GM21717 (cell line): ENCODE data around the gene TRAF3.
"Not testable (repeated sequence)": the region's sequence is repeated elsewhere in the genome, so short reads cannot be mapped to it uniquely, and the experiment has no call there.

ENCODE experiments used
- ATAC-seq: cut with Tn5 transposase; IDR thresholded peaks from one replicate; pipeline ENCODE4 v1.9.1; 2021; ENCODE audit warnings: mild to moderate bottlenecking, moderate library complexity; ENCODE audit not compliant: unreplicated experiment

TRAF3 gene

GRCh38 chr14:102804858-102805257, 27.6 kb downstream of the TRAF3 start:
- no peak for ATAC-seq

GRCh38 chr14:102805371-102805891, 28.2 kb downstream of the TRAF3 start:
- ATAC-seq: peak; percentile 31

DNA sequence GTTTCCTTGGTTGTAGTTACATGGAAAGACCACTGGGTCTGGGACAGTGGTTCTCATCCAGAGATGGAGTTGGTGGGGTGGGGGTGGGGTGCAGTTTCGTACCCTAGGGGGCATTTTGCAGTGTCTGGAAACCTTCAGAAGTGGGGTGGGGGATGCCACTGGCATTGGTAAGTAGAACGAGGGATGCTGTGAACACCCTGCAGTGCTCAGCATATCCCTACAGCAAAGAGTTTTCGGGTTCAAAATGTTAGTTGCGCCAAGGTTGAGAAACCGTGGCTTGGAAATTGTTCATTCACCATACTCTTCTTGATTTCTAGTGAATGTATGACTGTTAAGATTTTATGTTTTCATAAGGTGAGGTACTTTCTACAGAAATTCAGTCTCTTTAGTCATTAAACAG, 28.7 kb downstream of the TRAF3 start:
- no peak for ATAC-seq

DNA sequence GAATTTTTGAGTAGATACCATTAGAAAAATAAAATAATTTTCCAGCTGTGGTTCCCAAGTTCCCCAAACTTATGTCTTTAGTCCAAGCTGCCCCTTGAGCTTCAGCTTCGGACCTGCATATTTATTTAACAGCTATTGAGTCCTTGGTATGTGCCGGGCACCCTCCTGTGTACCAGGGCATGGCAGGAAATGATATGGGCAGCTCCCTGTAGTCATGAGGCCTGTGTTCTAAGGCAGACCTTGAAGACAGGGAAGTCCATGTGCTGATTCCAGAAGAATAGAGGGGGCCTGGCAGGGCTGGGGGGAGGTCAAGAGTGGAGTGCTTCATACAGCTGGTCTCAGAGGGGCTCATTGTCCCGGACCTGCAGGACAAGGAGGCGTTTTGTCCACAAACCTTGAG, 29.2 kb downstream of the TRAF3 start:
- ATAC-seq: no peak

GRCh38 chr14:102807013-102807406, 29.8 kb downstream of the TRAF3 start:
- ATAC-seq: no peak

GRCh38 chr14:102809870-102810269, 32.6 kb downstream of the TRAF3 start:
- no peak for ATAC-seq

- no peak for ATAC-seq
Observed at GRCh38 chr14:102810523-102810922, 33.3 kb downstream of the TRAF3 start.

GRCh38 chr14:102811254-102811963, 34.2 kb downstream of the TRAF3 start:
- ATAC-seq: no peak

DNA sequence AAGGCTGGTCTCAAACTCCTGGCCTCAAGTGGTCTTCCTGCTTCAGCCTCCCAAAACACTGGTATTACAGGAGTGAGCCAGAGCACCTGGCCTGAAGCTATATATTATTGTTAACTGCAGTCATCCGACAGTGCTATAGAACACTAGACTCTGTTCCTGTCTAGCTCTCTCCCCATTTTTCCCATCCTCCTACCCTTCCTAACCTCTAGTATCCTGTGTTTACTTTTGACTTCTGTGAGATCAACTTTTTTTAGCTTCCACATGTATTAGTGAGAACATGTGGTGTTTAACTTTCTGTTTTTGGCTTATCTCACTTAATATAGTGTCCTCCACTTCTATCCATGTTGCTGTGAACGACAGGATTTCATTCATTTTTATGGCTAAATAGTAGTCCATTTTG, 34.7 kb downstream of the TRAF3 start:
- ATAC-seq: no peak

DNA sequence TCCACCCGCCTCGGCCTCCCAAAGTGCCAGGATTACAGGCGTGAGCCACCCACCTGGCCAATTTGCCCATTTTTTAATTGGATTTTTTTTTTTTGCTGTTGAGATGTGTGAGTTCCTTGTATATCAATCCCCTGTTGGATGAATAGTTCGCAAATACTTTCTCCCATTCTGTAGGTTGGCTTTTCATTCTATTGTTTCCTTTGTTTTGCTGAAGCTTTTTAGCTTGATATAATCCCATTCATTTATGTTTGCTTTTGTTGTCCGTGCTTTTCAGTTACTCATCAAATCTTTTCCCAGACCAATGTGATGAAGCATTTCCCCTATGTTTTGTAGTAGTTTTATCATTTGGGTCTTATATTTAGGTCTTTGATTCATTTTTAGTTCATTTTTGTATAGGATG, 36.4 kb downstream of the TRAF3 start:
- ATAC-seq: no peak

DNA sequence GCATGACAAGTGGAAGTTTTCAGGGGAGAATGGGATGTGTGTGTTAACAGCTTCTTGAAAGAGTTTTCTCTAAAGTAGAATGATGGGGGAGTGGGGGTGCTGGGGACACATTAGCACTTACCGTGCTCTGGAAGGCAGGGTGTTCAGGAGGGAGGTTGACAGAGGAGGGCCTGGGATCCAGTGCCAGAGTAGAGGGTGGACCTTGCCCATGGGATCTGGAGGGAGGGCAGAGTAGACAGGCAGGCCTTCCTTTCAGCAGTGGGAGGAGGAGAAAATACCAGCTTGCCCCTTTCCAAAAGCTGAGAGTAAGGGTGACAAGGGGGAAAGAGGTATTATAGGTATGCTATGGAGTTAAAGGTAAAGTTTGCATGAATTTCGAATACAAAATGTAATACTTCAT, 40.1 kb downstream of the TRAF3 start:
- ATAC-seq: no peak

DNA sequence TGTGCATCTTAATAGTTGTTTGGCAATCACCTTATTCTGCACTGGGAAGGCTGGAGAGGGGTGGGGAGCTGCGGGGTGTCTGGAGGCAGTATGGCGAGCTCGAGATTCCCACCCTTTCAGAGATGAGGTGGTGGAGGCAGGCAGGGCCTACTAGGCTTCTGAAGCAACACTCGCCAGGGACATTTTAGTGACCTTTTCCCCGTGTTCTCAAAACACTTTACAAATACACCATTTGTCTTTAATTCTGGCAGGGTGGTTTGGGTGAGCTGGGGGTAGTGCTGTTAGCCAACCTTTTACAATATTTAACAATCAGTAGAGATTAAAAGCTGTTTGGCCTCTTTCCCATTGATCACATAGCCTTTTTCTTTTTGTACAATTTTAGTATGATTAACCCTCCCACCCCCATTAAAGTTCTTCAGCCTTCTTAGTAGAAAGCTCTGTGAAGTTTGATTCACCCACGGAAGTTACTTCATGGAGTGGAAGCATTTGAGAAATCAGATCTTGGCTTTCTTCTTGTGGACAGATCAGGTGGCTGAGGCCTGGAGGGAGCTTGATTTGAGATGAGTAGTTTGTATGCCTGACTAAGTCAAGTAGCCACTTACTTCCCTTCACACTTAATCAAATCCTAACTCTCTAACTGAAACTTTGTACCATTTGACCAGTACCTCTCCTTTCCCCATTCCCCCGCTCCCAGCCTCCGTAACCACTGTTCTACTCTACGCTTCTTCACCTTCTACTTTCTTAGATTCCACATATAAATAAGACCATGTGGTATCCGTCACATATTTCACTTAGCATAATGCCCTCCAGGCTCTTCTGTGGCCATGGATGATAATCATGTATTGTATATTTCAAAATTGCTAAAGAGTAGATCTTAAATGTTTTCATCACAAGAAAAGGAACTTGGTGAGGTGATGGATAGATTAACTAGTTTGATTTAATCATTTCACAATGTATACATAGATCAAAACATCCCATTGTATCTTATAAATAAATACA, 41.0 kb downstream of the TRAF3 start:
- ATAC-seq: no peak

GRCh38 chr14:102819176-102819628, 42.0 kb downstream of the TRAF3 start:
- peak; percentile 72 for ATAC-seq

- ATAC-seq: peak; percentile 10
Observed at GRCh38 chr14:102819747-102820330, 42.6 kb downstream of the TRAF3 start.

DNA sequence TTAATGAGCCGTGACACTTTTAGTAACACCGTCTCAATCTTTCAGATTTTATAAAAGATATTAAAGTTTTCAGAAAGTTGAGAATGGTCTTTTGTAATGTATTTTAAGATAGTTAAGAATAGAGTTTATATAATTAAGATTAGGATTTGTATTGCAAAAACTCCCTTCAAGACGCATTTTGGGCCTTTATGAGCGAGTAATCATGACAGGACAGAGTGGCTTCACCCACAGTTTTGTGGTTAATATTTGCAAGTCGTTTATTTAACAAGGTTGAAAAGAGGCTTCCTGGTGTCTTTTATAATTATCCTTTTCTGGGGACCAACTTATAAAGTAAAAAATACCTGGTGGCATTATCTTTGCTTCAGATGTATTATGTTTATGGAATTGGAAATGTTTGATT, 44.0 kb downstream of the TRAF3 start:
- no peak for ATAC-seq

DNA sequence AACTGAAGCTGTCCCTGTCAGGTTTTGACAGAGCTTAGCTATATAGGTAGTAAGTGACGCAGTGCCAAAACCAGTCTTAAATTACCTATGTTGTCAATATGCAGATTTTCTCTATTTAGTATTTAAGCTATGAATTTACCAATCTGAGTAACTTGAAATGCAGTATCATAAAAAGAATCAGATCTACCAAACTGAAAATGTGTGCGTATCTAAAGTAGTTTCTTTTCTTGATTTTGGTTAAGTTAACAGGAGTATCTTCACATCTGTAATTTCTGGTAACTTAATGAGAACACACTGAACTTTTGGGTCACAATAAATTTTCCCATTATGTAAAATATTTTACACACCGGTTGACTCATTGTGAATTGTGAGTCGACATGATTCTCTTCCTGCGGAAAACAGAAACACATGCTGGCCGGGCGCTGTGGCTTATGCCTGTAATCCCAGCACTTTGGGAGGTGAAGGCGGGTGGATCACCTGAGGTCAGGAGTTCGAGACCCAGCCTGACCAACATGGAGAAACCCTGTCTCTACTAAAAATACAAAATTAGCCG, 45.1 kb downstream of the TRAF3 start:
- ATAC-seq: no peak

DNA sequence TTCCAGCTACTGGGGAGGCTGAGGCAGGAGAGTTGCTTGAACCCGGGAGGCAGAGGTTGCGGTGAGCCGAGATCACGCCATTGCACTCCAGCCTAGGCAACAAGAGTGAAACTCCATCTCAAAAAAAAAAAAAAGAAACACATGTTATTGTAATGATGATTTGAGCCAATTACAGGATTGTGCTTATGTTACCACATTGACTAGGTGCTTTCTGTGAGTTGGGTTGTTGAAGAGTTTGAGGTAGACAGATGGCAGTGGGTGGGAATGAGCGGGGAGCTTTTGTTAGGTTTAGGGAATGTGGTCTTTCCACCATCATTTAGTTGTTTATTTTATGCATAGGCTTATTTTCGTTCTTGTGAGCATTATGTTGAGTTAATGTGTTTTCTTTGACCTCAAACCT, 45.6 kb downstream of the TRAF3 start:
- ATAC-seq: not testable (repeated sequence)

GRCh38 chr14:102823546-102823945, 46.3 kb downstream of the TRAF3 start:
- no peak for ATAC-seq

- ATAC-seq: no peak
Observed at GRCh38 chr14:102824832-102825231, 47.6 kb downstream of the TRAF3 start.

DNA sequence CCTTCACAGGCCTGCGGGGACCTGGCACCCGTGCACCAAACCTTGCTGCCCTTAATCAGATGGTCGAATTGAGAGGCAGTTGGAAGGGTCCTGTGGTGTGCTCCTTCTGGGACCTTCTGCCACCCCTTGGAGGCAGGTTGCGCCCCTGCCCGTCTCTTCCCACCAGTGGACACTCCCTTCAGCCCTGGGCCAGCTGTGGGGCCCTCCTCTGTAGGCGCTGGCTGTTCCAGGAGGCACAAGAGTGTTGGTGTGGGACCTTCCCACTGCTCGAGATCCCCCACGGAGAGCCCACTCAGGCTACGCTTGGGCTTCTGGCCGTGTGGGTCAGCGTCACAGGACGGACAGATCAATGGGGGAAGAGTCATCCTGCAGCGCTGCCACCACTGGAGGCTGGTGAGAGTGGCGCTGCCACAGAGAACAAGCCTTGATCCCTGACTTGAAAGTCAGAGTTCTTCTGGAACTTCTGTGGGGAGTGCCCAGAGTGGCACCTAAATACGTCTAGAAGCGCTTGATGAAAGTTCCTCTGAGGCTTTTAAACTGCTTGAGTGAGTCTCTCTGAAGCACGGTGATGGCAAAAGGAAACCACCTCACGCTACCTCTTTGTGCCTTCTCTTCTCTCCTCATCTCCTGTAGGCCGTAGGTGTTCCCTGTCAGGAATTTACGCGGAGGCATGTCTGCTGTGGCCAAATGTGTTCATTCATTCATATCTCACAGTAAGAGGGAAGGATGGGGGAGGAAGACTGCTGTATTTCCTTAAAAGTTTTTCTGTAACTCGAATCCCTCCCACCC, 48.3 kb downstream of the TRAF3 start:
- ATAC-seq: no peak
